H9 (cell line): ENCODE results near the gene POLD1. TPM values are rescaled to one million over a fixed set of nuclear protein-coding genes. Genes with fewer than 3 reads are reported as not detected.

Source experiments
- DNase-seq: peaks from one replicate; pipeline ENCODE4 v3.0.0-alpha.2; 2017
- H2AFZ ChIP-seq: one replicate; pipeline ENCODE4 v1.6.1; 2013; ENCODE audit warnings: mild to moderate bottlenecking, low read length, control low read depth, moderate library complexity
- H2AK5ac ChIP-seq: 2 replicates; pipeline ENCODE4 v1.6.1; 2013; ENCODE audit warnings: low read length, control low read depth, mixed read lengths; ENCODE audit not compliant: insufficient read length
- H2BK120ac ChIP-seq: one replicate; pipeline ENCODE4 v1.6.1; 2013; ENCODE audit warnings: low read depth, mild to moderate bottlenecking, low read length, control low read depth, inconsistent platforms; ENCODE audit not compliant: poor library complexity, severe bottlenecking
- H2BK12ac ChIP-seq: 2 replicates; pipeline ENCODE4 v1.6.1; 2013; ENCODE audit warnings: low read length, control low read depth, mixed read lengths, low read depth; ENCODE audit not compliant: insufficient read length
- H2BK15ac ChIP-seq: 2 replicates; pipeline ENCODE4 v1.6.1; 2013; ENCODE audit warnings: low read depth, low read length, control low read depth
- H2BK20ac ChIP-seq: one replicate; pipeline ENCODE4 v1.6.1; 2013; ENCODE audit warnings: low read depth, mild to moderate bottlenecking, low read length, control low read depth, inconsistent platforms; ENCODE audit not compliant: poor library complexity, severe bottlenecking
- H2BK5ac ChIP-seq: 2 replicates; pipeline ENCODE4 v1.6.1; 2013; ENCODE audit warnings: low read length, control low read depth, mixed read lengths; ENCODE audit not compliant: insufficient read length
- H3K14ac ChIP-seq: 2 replicates; pipeline ENCODE4 v1.6.1; 2013; ENCODE audit warnings: low read length, control low read depth; ENCODE audit not compliant: insufficient read depth
- H3K18ac ChIP-seq: 2 replicates; pipeline ENCODE4 v1.6.1; 2013; ENCODE audit warnings: low read depth, mild to moderate bottlenecking, mixed read lengths, low read length, control low read depth; ENCODE audit not compliant: insufficient read length
- H3K23ac ChIP-seq: 2 replicates; pipeline ENCODE4 v1.6.1; 2013; ENCODE audit warnings: low read length, control low read depth, mixed read lengths, low read depth; ENCODE audit not compliant: insufficient read length
- H3K23me2 ChIP-seq: 2 replicates; pipeline ENCODE4 v1.6.1; 2013; ENCODE audit warnings: low read depth, mild to moderate bottlenecking, mixed read lengths, low read length, control low read depth; ENCODE audit not compliant: insufficient read length, poor library complexity, severe bottlenecking
- H3K27ac ChIP-seq: 2 replicates; pipeline ENCODE4 v1.5.1; 2013; ENCODE audit warnings: low read length, control low read depth, mixed read lengths, low read depth; ENCODE audit not compliant: insufficient read length
- H3K27me3 ChIP-seq: 2 replicates; pipeline ENCODE4 v1.6.1; 2013; ENCODE audit warnings: low read length, control low read depth, inconsistent platforms; ENCODE audit not compliant: insufficient read depth
- H3K4ac ChIP-seq: 2 replicates; pipeline ENCODE4 v1.6.1; 2013; ENCODE audit warnings: low read depth, mild to moderate bottlenecking, control low read depth, inconsistent platforms, low read length, moderate library complexity
- H3K4me1 ChIP-seq: 2 replicates; pipeline ENCODE4 v1.6.1; 2013; ENCODE audit warnings: low read length, control low read depth, inconsistent platforms; ENCODE audit not compliant: insufficient read depth
- H3K4me2 ChIP-seq: 2 replicates; pipeline ENCODE4 v1.6.1; 2013; ENCODE audit warnings: low read length, control low read depth, mixed read lengths; ENCODE audit not compliant: insufficient read length, insufficient read depth
- H3K56ac ChIP-seq: 2 replicates; pipeline ENCODE4 v1.6.1; 2013; ENCODE audit warnings: low read depth, mild to moderate bottlenecking, mixed read lengths, low read length, control low read depth; ENCODE audit not compliant: insufficient read length
- H3K79me1 ChIP-seq: 2 replicates; pipeline ENCODE4 v1.6.1; 2013; ENCODE audit warnings: low read depth, mild to moderate bottlenecking, moderate library complexity, low read length, control low read depth, inconsistent platforms; ENCODE audit not compliant: insufficient read depth, poor library complexity, severe bottlenecking
- H3K79me2 ChIP-seq: 2 replicates; pipeline ENCODE4 v1.6.1; 2013; ENCODE audit warnings: low read length, control low read depth, inconsistent platforms; ENCODE audit not compliant: insufficient read depth
- H3K9ac ChIP-seq: 2 replicates; pipeline ENCODE4 v1.6.1; 2013; ENCODE audit warnings: low read length, control low read depth, mixed read lengths; ENCODE audit not compliant: insufficient read length; ENCODE audit errors: extremely low read depth
- H3K9me3 ChIP-seq: one replicate; pipeline ENCODE4 v1.6.1; 2013; ENCODE audit warnings: low read depth, low read length, inconsistent platforms; ENCODE audit not compliant: control insufficient read depth
- H3T11ph ChIP-seq: one replicate; pipeline ENCODE4 v1.6.1; 2013; ENCODE audit warnings: mild to moderate bottlenecking, low read length, control low read depth, inconsistent platforms
- H4K20me1 ChIP-seq: one replicate; pipeline ENCODE4 v1.6.1; 2013; ENCODE audit not compliant: control insufficient read depth, insufficient read length, insufficient read depth
- H4K5ac ChIP-seq: 2 replicates; pipeline ENCODE4 v1.6.1; 2013; ENCODE audit warnings: low read depth, mild to moderate bottlenecking, mixed read lengths, low read length, control low read depth; ENCODE audit not compliant: insufficient read length
- H4K8ac ChIP-seq: replicated peaks from 2 replicates; pipeline ENCODE4 v1.6.1; 2013; ENCODE audit warnings: low read length, control low read depth, mixed read lengths, low read depth; ENCODE audit not compliant: insufficient read length
- H4K91ac ChIP-seq: 2 replicates; pipeline ENCODE4 v1.6.1; 2013; ENCODE audit warnings: low read depth, mild to moderate bottlenecking, moderate library complexity, mixed read lengths, low read length, control low read depth; ENCODE audit not compliant: insufficient read length
- H3K27ac Mint-ChIP-seq, 3 experiments: 2 replicates in 2 of 3; 3 replicates in 1 of 3; pipeline ENCODE4 v1.8.0; 2020 to 2021; ENCODE audit warnings: mixed read lengths in 3 of 3, mild to moderate bottlenecking in 1 of 3, moderate library complexity in 1 of 3
- H3K27me3 Mint-ChIP-seq: 2 replicates; pipeline ENCODE4 v1.8.0; 2021; ENCODE audit warnings: low read depth, mild to moderate bottlenecking, moderate library complexity, mixed read lengths
- H3K36me3 Mint-ChIP-seq, 3 experiments: 2 replicates in 2 of 3; 3 replicates in 1 of 3; pipeline ENCODE4 v1.8.0; 2020 to 2021; ENCODE audit warnings: low read depth in 3 of 3, mixed read lengths in 3 of 3; ENCODE audit not compliant: insufficient read depth in 1 of 3
- H3K4me1 Mint-ChIP-seq, 2 experiments: 2 replicates each; pipeline ENCODE4 v1.8.0; 2020; ENCODE audit warnings: mixed read lengths in 2 of 2
- H3K4me3 Mint-ChIP-seq, 2 experiments: 2 replicates in 1 of 2; 3 replicates in 1 of 2; pipeline ENCODE4 v1.8.0; 2020 to 2021; ENCODE audit warnings: mild to moderate bottlenecking in 2 of 2, mixed read lengths in 2 of 2, moderate library complexity in 1 of 2
- H3K9me3 Mint-ChIP-seq, 2 experiments: 2 replicates in 1 of 2; 3 replicates in 1 of 2; pipeline ENCODE4 v1.8.0; 2020; ENCODE audit warnings: mild to moderate bottlenecking in 2 of 2, mixed read lengths in 2 of 2, moderate library complexity in 1 of 2
- CTCF ChIP-seq: fragments of 200-600 bp; sonication (generic); conservative IDR thresholded peaks from 3 replicates; pipeline ENCODE4 v1.8.0; 2021; ENCODE audit warnings: antibody characterized with exemption, mild to moderate bottlenecking
- WGBS: extraction: QIAGEN DNeasy Blood & Tissue Kit; methylation state at CpG from one replicate; pipeline ENCODE4 v1.1.7; 2013; ENCODE audit warnings: missing lambda C conversion rate, low lambda C conversion rate, mixed read lengths; ENCODE audit not compliant: insufficient read length; ENCODE audit errors: extremely low coverage; 5-methylcytosine and 5-hydroxymethylcytosine counted together
- total RNA-seq: library from RNA; stranded (reverse); gene quantifications from 2 replicates; pipeline ENCODE4 v1.2.1, GENCODE V29; 2021

The POLD1 gene
- total RNA-seq, 1 experiment from 2014 or later, result 165 TPM

GRCh38 chr19:50384685-50385535 lies 763 bp downstream of the POLD1 start:
- peaks cover 38 to 56% (median 44%) of the 10 kb centered on the region in 3 experiments for H3K36me3 Mint-ChIP-seq

More at GRCh38 chr19:50384685-50385535, 763 bp downstream of the POLD1 start:
- H3K23ac ChIP-seq, result no peak overlapping the region
- H3K4me1 ChIP-seq, result no peaks in the 10 kb centered on the region
- H3K79me2 ChIP-seq, result peaks cover 12% of the 10 kb centered on the region; the same call in 1 of the 2 replicates
- no peak overlapping the region for H2AK5ac ChIP-seq
- H4K91ac ChIP-seq, result no peak overlapping the region
- peak overlapping the region; percentile 86 for H3K9ac ChIP-seq
- H2BK15ac ChIP-seq, result no peak overlapping the region
- H3K9me3 ChIP-seq, result no peaks in the 10 kb centered on the region
- no peak overlapping the region for H2BK5ac ChIP-seq
- no peaks in the 10 kb centered on the region for H4K20me1 ChIP-seq
- no peak overlapping the region for H2BK20ac ChIP-seq
- Mint-ChIP-seq H3K27ac (peak overlapping the region in 2 of 3 experiments; percentile 93 to 99; a peak in 6 of 7 replicates), H3K27me3 (no peaks in the 10 kb centered on the region; the same call in 1 of the 2 replicates), H3K4me3 (peak overlapping the region; percentile 94), H3K4me1 (peaks cover 15 to 17% of the 10 kb centered on the region in 2 experiments), H3K9me3 (no peaks in the 10 kb centered on the region; a peak in 2 of 5 replicates)
- DNase-seq, result no peak
- H3K4ac ChIP-seq, result no peak overlapping the region
- no peak overlapping the region for H2AFZ ChIP-seq
- H3K23me2 ChIP-seq, result peaks cover 14% of the 10 kb centered on the region
- no peak overlapping the region for H3K56ac ChIP-seq
- H4K5ac ChIP-seq, result no peak overlapping the region
- no CpG with 5 or more reads among the region's 26 CpGs for WGBS
- H3K4me2 ChIP-seq, result peak overlapping the region; percentile 99
- H3K79me1 ChIP-seq, result peaks cover 8% of the 10 kb centered on the region
- no peak overlapping the region; the same call in 1 of the 2 replicates for H3K14ac ChIP-seq
- H3K27ac ChIP-seq, result no peak overlapping the region
- H4K8ac ChIP-seq, result no peak overlapping the region
- no peak overlapping the region for H2BK120ac ChIP-seq
- no peak overlapping the region for H2BK12ac ChIP-seq
- H3K18ac ChIP-seq, result no peak overlapping the region
- no peaks in the 10 kb centered on the region for H3K27me3 ChIP-seq
- H3T11ph ChIP-seq, result no peak overlapping the region
- 0 out of 3 replicates have a peak, but pooled peaks have one; percentile 8 for TF ChIP-seq CTCF
